Osteoblast (primary cell): ENCODE measurements around the gene PEMT. TPM values are rescaled to one million over a fixed set of nuclear protein-coding genes. Genes with fewer than 3 reads are reported as not detected.
A peak's percentile ranks its signal among the peaks of the same experiment; 100 is the strongest.

Source experiments
- DNase-seq: peaks from one replicate; pipeline ENCODE4 v3.0.0; 2011; ENCODE audit warnings: low spot score, mixed read lengths; ENCODE audit not compliant: insufficient read length; ENCODE audit errors: missing footprints
- H2AFZ ChIP-seq: 2 replicates; pipeline ENCODE4 v1.6.0; 2011; ENCODE audit warnings: mild to moderate bottlenecking, low read length
- H3K27ac ChIP-seq: 2 replicates; pipeline ENCODE4 v1.5.1; 2011; ENCODE audit warnings: mild to moderate bottlenecking, low read depth, low read length, moderate library complexity
- H3K27me3 ChIP-seq: 2 replicates; pipeline ENCODE4 v1.6.0; 2012; ENCODE audit warnings: mild to moderate bottlenecking, control low read depth, inconsistent platforms, low read length, moderate library complexity; ENCODE audit not compliant: insufficient read depth
- H3K36me3 ChIP-seq: 2 replicates; pipeline ENCODE4 v1.5.1; 2011; ENCODE audit warnings: mild to moderate bottlenecking, low read length, control low read depth, moderate library complexity; ENCODE audit not compliant: insufficient read depth
- H3K4me1 ChIP-seq: 2 replicates; pipeline ENCODE4 v1.5.1; 2011; ENCODE audit warnings: mild to moderate bottlenecking, low read length, control low read depth, moderate library complexity; ENCODE audit not compliant: insufficient read depth
- H3K4me2 ChIP-seq: 2 replicates; pipeline ENCODE4 v1.6.0; 2011; ENCODE audit warnings: mild to moderate bottlenecking, low read length; ENCODE audit not compliant: insufficient read depth
- H3K4me3 ChIP-seq: fragments of 200-600 bp; sonication (generic); 3 replicates; pipeline ENCODE4 v1.5.1; 2012; ENCODE audit warnings: mild to moderate bottlenecking, low read length, inconsistent platforms; ENCODE audit not compliant: insufficient read depth
- H3K79me2 ChIP-seq: 2 replicates; pipeline ENCODE4 v1.6.0; 2012; ENCODE audit warnings: mild to moderate bottlenecking, low read length, control low read depth, inconsistent platforms; ENCODE audit not compliant: insufficient read depth
- H3K9me3 ChIP-seq: 2 replicates; pipeline ENCODE4 v1.5.1; 2011; ENCODE audit warnings: low read depth, low read length, control low read depth
- H4K20me1 ChIP-seq: 2 replicates; pipeline ENCODE4 v1.6.0; 2012; ENCODE audit warnings: mild to moderate bottlenecking, low read length, control low read depth; ENCODE audit not compliant: insufficient read depth
- total RNA-seq: library from RNA; depleted of rRNA; stranded (reverse); fragments of >200 nt; gene quantifications from 2 replicates; pipeline ENCODE4 v1.2.3, GENCODE V29; 2012
- TF ChIP-seq, protein P1 (sequence below): IDR thresholded peaks from 2 replicates; pipeline ENCODE4 v1.5.1; 2011; ENCODE audit warnings: mild to moderate bottlenecking, low read depth, low read length, moderate library complexity; ENCODE audit errors: extremely low read depth

Gene PEMT
- total RNA-seq, 1 donor: 26.4 TPM

GRCh38 chr17:17582372-17582771, 9.1 kb downstream of the PEMT start:
- Histone ChIP-seq H3K4me2 (no peak overlapping the region), H2AFZ (no peak overlapping the region), H3K36me3 (no peaks in the 10 kb centered on the region), H4K20me1 (no peaks in the 10 kb centered on the region), H3K27ac (no peak overlapping the region), H3K27me3 (no peaks in the 10 kb centered on the region), H3K4me1 (peaks cover 13% of the 10 kb centered on the region), H3K4me3 (no peak overlapping the region), H3K79me2 (peaks cover 12% of the 10 kb centered on the region), H3K9me3 (no peaks in the 10 kb centered on the region)
- TF ChIP-seq, protein P1, sequence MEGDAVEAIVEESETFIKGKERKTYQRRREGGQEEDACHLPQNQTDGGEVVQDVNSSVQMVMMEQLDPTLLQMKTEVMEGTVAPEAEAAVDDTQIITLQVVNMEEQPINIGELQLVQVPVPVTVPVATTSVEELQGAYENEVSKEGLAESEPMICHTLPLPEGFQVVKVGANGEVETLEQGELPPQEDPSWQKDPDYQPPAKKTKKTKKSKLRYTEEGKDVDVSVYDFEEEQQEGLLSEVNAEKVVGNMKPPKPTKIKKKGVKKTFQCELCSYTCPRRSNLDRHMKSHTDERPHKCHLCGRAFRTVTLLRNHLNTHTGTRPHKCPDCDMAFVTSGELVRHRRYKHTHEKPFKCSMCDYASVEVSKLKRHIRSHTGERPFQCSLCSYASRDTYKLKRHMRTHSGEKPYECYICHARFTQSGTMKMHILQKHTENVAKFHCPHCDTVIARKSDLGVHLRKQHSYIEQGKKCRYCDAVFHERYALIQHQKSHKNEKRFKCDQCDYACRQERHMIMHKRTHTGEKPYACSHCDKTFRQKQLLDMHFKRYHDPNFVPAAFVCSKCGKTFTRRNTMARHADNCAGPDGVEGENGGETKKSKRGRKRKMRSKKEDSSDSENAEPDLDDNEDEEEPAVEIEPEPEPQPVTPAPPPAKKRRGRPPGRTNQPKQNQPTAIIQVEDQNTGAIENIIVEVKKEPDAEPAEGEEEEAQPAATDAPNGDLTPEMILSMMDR: no peak
- DNase-seq: peak; percentile 29

DNA sequence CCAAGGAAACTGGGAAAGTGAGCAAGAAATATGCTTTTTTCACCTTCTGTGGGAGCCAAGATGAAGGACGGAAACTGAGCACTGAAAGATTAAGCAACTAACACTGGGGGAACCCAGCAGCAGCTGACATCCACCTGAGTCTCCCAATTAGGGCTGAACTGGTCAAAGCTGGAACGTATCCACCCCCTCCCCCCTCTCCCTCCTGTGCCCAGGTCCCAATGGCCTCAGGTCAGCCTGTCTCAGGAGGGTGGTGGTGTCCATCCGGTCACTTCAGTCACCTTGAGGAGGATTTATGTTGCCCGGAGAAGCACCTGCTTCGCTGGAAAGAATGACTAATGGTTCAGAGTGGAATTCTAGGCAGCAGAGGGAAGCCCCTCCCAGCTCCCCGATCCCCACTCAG, 10.0 kb downstream of the PEMT start:
- H2AFZ ChIP-seq: no peak overlapping the region
- H3K36me3 ChIP-seq: no peaks in the 10 kb centered on the region
- peaks cover 13% of the 10 kb centered on the region for H3K4me1 ChIP-seq
- H3K27me3 ChIP-seq: no peaks in the 10 kb centered on the region
- H3K79me2 ChIP-seq: peaks cover 10% of the 10 kb centered on the region
- no peak for DNase-seq
- H4K20me1 ChIP-seq: no peaks in the 10 kb centered on the region
- H3K27ac ChIP-seq: no peak overlapping the region
- H3K9me3 ChIP-seq: no peaks in the 10 kb centered on the region
- H3K4me2 ChIP-seq: peak overlapping the region; percentile 5
- TF ChIP-seq, protein P1: no peak
- H3K4me3 ChIP-seq: no peak overlapping the region

- peak; percentile 92 for DNase-seq
- Histone ChIP-seq H2AFZ (peak overlapping the region; percentile 44), H3K9me3 (no peaks in the 10 kb centered on the region), H3K27me3 (no peaks in the 10 kb centered on the region), H3K79me2 (peaks cover 8% of the 10 kb centered on the region), H3K27ac (peak overlapping the region; percentile 2), H3K4me1 (peaks cover 13% of the 10 kb centered on the region), H3K36me3 (no peaks in the 10 kb centered on the region), H4K20me1 (no peaks in the 10 kb centered on the region), H3K4me2 (peak overlapping the region; percentile 5), H3K4me3 (no peak overlapping the region)
- TF ChIP-seq, protein P1: no peak
Observed at GRCh38 chr17:17580662-17581470, 10.6 kb downstream of the PEMT start.

DNA sequence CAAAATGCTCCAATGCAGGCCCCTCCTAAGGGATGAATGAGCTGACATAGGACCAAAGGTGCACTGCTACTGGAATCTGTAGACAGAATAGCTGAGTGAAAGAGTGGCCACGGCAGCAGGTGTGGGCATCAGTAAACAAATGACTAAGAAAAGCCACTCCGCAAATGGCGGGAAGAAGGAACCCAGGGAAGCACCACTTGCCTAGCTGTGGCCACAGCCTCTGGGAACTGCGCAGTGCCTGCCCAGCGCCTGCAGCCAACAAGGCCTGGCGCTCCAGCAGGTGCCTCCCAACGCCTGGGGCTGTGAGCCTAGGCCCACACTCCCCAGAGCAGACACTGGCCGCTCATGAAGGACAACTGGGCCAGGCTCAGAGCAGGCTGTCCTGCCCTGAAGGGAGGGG, 11.8 kb downstream of the PEMT start:
- Histone ChIP-seq H3K4me3 (no peak overlapping the region), H3K27ac (no peak overlapping the region), H3K36me3 (no peaks in the 10 kb centered on the region), H3K79me2 (peaks cover 6% of the 10 kb centered on the region), H4K20me1 (no peaks in the 10 kb centered on the region), H3K4me2 (no peak overlapping the region), H3K9me3 (no peaks in the 10 kb centered on the region), H3K27me3 (no peaks in the 10 kb centered on the region), H2AFZ (no peak overlapping the region), H3K4me1 (peaks cover 13% of the 10 kb centered on the region)
- DNase-seq: peak; percentile 61
- TF ChIP-seq, protein P1: no peak
